ENCODE measurements around the gene LARP4B.

LARP4B gene

GRCh38 chr10:816958-817357 is 114.5 kb downstream of the LARP4B start:
- DNase-seq (ENCODE audit: low read depth) = no peak
- H3K4me3 ChIP-seq (ENCODE audit: low read length) = no peak overlapping the region
- TF ChIP-seq, protein P1, sequence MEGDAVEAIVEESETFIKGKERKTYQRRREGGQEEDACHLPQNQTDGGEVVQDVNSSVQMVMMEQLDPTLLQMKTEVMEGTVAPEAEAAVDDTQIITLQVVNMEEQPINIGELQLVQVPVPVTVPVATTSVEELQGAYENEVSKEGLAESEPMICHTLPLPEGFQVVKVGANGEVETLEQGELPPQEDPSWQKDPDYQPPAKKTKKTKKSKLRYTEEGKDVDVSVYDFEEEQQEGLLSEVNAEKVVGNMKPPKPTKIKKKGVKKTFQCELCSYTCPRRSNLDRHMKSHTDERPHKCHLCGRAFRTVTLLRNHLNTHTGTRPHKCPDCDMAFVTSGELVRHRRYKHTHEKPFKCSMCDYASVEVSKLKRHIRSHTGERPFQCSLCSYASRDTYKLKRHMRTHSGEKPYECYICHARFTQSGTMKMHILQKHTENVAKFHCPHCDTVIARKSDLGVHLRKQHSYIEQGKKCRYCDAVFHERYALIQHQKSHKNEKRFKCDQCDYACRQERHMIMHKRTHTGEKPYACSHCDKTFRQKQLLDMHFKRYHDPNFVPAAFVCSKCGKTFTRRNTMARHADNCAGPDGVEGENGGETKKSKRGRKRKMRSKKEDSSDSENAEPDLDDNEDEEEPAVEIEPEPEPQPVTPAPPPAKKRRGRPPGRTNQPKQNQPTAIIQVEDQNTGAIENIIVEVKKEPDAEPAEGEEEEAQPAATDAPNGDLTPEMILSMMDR (conservative IDR thresholded peaks at IDR 0.05; ENCODE audit: low read length) = no peak

DNA sequence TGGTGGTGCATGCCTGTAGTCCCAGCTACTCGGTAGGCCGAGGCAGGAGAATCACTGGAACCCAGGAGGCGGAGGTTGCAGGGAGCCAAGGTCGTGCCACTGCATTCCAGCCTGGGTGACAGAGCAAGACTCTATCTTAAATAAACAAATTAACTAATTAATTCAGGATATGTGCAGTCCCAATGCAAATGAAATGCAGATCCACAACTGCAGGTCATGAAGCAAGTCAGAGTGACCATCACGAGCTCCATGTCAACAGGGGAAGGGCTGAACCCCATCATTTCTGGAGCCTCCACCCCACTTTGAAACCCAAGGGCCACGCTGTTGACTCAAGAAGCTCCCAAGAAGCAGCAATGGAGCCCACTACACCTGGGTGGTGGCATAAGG is 115.4 kb downstream of the LARP4B start:
- TF ChIP-seq, protein P1 (conservative IDR thresholded peaks at IDR 0.05; ENCODE audit: low read length) = no peak
- no peak overlapping the region for H3K4me3 ChIP-seq (ENCODE audit: low read length)
- no peak for DNase-seq (ENCODE audit: low read depth)

DNA sequence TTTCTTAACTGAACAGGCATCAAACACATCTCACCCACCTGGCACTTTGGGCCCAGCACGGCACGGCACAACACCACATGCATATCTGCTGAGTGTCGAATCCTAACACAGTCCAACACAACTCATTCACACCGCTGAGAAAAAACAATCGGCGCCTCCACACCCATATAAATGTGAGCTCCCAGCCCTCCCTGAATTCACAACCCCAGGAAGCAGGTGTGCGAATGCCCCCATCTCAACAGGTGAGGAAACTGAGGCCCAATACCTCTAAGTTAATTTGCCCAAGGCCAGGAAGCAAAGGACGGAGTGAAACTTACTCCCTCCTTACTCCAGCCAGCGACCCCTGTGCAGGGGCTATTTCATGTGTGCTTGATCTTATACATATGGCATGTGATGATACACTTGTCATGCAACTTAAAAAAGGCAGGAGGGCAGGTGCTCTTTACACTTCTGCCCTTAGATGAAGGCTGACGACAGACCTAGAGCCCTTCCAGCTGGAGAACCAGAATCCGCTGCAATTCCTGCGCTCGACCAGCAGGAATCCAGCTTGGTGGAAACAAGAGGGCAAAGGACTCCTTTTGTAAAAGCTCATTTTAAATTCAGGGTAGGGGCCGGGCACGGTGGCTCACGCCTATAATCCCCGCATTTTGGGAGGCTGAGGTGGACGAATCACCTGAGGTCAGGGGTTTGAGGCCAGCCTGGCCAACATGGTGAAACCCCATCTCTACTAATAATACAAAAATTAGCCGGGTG is 116.0 kb downstream of the LARP4B start:
- H3K4me3 ChIP-seq (ENCODE audit: low read length) = no peak overlapping the region
- DNase-seq (ENCODE audit: low read depth) = no peak
- TF ChIP-seq, protein P1 (conservative IDR thresholded peaks at IDR 0.05; ENCODE audit: low read length) = no peak

DNA sequence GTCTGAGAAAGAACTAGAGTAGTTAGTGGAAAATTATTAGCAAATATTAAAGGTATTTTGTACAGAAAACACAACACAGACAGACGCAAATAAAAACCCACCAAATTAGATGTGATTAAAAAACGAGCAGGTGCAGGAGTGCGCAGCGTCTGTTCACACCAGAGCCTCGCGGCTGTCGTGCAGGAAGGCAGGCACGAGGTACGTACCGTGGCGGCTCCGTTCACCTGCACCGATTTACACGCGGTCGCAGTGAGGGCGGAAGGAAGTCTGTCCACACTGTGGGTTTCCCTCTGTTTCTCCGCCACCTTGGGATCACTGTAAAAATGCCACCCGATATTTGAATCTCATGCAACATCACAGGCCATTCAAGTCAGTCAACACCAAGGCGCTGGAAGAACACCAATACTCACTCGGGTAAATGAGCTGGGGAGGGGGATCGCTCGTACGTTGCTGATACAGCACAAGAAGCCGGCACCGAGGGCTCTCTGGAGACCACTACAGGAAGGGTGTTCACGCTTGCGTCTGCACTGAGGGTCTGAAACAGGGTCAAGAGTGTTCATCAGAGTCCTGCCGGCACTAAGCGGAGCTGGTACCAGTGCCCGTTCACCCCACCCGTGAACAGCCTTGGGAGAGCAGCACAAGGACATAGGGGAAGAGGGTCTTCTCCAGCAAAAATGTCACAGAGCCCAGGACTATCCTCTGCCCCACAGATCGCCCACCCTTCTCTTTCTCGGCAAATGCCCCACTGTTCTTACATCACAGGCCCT is 116.8 kb downstream of the LARP4B start:
- TF ChIP-seq, protein P1 (conservative IDR thresholded peaks at IDR 0.05; ENCODE audit: low read length) = no peak
- no peak for DNase-seq (ENCODE audit: low read depth)
- H3K4me3 ChIP-seq (ENCODE audit: low read length) = no peak overlapping the region

DNA sequence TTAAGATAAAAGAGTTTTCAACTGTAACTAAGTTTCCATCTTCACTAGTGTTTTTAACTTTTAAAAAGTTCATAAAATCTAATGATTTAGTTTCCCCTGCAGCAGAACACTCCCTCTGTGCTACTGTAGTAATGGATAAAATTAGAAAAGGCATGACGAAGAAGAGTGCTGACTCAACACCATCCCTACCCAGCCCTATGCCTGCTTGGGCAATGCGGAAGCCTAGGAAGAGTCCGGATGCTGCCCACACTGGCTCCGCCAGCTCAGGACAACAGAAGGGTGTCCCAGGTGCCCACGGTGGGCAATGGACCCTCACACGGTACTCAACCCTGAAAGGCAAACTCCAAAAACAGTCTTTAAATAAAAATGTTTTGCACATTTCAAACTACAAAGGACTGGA is 118.2 kb downstream of the LARP4B start:
- H3K4me3 ChIP-seq (ENCODE audit: low read length) = no peak overlapping the region
- DNase-seq (ENCODE audit: low read depth) = no peak
- TF ChIP-seq, protein P1 (conservative IDR thresholded peaks at IDR 0.05; ENCODE audit: low read length) = no peak

- TF ChIP-seq, protein P1 (conservative IDR thresholded peaks at IDR 0.05; ENCODE audit: low read length) = no peak
- H3K4me3 ChIP-seq (ENCODE audit: low read length) = no peak overlapping the region
- DNase-seq (ENCODE audit: low read depth) = no peak
Measured at GRCh38 chr10:812787-813186, 118.7 kb downstream of the LARP4B start.
